ENCODE measurements around the gene RHEBL1.

The RHEBL1 gene

DNA sequence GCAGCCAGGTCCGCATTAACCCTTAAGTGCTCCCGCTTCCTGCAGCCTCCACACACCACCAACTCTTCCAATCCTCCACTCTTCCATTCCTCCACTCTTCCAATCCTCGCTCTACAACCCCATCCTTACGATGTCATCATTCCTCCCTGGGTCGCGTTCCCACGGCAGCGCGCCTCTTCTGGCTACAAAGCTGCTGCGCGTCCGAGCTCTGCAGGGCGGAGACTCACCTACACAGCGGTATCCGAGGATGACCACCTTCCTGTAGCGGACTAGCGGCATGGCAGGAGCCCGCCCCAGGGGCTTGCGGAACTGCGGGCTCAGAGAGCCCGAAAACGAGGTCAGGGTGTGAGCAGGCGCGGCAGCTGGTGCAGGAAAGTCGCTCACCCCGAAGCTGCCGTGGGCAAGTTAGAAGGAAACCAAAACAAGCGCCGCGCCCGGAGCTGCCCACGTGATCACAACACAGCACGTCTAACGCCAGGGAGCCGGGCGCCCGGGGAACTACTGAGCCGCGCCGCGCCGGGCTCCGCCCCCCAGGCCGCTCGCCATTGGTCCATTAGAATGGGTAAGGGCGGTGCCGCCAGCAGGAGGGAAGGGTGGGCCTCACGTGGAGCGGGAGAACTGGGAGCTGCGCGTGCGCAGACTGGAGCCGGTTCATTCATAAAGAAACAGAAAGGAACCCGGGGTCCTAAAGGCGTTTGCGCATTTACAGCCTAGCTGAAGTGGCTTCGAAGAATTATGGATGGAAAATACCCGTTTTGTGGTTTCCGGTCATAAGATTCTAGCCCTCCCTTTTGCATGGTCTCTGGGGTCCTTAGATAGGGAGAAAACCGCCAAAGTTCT, at the start of gene RHEBL1:
Gene RHEBL1, minus strand, starts transcription at position 473 of the 840 bp plus-strand sequence. Its CDS starts 194 bp downstream, at position 279.
- peak; percentile 92 to 98 for DNase-seq

DNA sequence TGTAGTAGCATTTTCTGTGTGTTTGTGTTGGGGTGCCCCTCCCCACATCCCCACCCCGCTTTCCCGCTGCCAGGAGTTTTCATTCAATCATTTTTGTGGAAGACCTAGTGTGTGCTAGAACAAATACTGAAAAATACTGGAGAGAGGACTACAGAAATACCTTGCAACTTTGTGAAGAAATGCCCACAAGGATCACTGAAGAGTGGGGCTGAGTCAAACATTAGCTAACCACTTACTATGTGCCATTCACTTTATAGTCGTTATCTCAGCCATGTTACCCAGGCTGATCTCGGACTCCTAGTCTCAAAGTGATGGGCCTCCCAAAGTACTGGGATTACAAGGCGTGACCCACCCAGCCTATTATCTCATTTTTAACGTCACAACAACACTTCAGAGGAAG, 41.4 kb upstream of the RHEBL1 start:
- DNase-seq, result no peak

GRCh38 chr12:49110464-49111155, 40.8 kb upstream of the RHEBL1 start, which contains the start of gene LMBR1L:
Gene LMBR1L (minus strand): TSS chr12:49110847. CDS start chr12:49110555, 292 bp downstream.
- peak; percentile 97 to 99 for DNase-seq

DNA sequence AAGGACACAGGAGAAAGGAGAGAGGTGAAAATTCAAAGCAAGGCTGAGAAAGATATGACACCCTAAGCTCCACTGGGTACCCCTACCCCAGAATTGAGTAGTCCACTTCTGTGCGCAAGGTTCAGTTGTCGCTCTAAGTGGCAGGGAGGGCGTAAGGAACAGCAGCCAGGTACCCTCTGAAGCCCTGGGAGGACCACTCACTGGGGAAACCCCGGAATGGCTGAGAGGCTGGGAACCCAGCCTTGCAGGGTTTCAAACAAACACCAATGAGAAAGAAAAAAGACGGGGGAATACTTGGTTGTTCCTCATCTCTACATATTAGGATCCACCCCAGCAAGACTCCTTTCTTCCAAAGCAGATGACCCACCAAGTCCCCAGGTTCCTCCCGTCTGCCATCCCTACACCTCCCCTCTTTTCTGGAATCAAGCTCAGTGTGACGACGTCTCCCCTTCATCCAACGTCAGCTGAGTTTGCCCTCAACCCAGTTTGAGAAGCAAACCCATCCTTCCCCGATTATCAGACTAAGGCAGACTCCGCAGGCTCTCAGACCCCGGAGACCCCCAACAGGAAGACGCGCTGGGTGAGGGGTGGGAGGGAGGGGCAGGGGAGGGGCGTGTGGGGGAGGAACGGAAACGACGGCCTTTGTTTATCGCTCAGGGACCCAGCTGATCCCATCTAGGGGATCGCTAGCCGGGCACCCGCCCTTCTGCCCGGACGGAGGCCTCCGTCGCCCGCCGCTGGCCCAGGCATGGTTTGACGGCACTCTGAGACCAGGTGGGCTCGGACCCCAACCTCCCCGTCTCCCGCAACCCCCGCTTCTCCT, 40.1 kb upstream of the RHEBL1 start:
- DNase-seq, result peak in 1 of 2 experiments; percentile 38

DNA sequence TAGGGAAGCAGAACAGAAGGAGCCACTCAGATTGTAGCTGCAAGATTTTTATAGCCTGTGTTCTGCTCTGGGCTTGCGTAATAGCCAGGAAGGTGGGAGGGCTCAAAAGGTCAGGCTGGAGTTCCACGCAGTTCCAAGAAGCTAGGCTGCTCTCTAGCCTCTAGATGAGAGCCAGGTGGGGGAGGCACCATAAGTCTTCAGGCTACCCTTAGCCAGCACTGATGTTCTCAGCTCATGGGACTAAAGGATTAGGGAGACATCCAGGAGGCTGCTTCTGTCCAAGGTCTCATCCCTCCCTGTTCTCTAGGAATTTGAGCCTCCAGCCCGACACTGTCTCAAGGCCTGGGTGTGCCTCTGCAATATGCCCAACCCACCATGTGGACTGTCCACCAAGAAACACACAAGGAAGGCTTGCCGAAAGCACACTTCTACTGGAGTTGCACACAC, 39.2 kb upstream of the RHEBL1 start:
- no peak for DNase-seq

GRCh38 chr12:49105504-49106084, 35.8 kb upstream of the RHEBL1 start:
- no peak for DNase-seq

DNA sequence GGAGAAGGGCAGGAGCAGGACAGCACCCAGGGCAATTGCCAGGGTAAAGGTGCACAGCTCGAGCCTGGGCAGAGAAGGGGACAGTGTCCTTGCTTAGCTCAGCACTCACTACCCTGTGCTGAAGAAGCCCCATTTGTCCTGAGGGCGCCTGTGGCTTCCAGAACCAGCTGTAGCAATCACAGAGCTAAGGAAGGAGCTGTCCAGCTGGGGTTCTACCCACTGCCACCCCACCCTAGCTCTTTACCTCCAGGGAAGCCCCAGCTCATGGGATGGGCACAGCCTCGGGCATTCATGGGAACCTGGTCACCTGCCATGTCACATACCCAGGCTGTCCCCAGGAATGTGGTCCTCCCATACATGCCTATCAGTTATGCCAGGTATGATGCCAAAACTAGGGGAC, 35.0 kb upstream of the RHEBL1 start:
- DNase-seq, result no peak

- DNase-seq, result no peak
These were observed 30.6 kb upstream of the RHEBL1 start for GRCh38 chr12:49100380-49100779.

- no peak for DNase-seq
These were observed 28.9 kb upstream of the RHEBL1 start for GRCh38 chr12:49098703-49099102.

DNA sequence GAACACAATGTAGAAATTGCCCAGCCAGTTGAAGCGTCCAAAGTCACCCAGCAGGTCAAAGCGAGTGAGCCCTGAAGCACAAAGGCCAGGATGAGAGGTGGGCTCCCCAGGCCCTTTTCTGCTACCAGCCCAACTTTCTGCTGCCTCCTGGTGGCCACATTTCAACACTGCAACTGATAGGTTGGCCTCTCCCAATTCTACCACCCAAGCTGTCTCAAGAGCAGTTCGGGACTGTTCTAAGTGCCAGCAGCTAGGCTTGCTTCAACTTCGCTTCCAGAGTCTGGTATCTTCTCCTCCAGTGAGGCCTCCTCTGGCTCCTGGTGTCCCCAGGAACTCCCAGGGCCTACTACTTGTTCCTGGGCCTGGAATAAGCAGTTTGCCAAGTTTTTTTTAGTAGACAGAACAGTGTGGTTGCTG, 28.3 kb upstream of the RHEBL1 start:
- DNase-seq, result peak in 1 of 2 experiments; percentile 60

- no peak for DNase-seq
These were observed 27.6 kb upstream of the RHEBL1 start for GRCh38 chr12:49097381-49097780.

- no peak for DNase-seq
These were observed 25.2 kb upstream of the RHEBL1 start for GRCh38 chr12:49094975-49095365.

GRCh38 chr12:49094160-49094974, 24.6 kb upstream of the RHEBL1 start, which contains the start of gene DHH:
Gene DHH (minus strand): TSS chr12:49094801. CDS start chr12:49094512, 289 bp downstream.
- peak in 1 of 2 experiments; percentile 46 for DNase-seq

DNA sequence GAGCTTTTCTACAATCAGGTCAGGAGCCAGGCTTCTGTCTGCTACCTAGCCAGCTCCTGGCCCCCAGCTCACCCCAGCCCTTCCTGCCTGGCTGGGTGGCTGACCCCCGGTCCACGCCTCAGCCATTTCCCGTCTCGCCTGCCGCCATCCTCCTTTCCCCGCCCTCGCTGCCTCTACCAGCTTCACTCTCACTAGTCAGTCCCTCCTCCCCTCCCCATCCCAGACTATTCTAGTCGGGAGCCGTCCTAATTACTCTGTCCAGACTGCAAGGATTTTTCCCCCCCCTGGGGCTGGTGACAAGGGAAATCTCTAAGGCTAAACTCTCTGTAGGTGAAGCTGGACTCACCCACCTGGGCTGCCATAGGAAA, 24.0 kb upstream of the RHEBL1 start:
- peak in 1 of 2 experiments; percentile 33 for DNase-seq

DNA sequence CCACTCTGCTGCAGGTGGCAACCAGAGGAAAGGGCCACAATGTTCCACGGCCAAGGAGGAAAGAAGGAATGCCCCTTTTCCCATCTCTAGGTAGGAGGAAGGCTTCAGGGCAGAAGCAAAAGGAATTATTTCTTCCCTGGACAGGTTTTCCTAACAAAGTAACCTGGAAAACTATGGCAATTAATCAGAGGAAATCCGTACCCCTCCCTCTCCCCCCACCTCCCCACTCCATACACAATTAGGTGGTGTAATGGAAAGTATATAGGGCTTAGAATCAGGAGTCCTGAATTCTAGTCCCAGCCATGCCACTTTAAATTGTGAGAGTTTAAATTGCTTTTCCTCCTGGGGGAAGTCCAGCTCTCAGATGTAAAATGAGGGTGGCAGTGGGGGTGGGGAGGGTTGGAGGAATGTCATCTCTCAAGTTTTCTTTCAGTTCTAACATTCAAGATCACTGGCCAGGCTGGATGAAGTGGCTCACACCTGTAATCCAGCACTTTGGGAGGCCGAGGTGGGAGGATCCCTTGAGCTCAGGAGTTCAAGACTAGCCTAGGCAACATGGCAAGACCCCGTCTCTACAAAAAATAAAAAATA, 23.1 kb upstream of the RHEBL1 start:
- DNase-seq, result no peak

- peak in 1 of 2 experiments; percentile 75 for DNase-seq
These were observed 22.5 kb upstream of the RHEBL1 start for GRCh38 chr12:49092086-49092815.

DNA sequence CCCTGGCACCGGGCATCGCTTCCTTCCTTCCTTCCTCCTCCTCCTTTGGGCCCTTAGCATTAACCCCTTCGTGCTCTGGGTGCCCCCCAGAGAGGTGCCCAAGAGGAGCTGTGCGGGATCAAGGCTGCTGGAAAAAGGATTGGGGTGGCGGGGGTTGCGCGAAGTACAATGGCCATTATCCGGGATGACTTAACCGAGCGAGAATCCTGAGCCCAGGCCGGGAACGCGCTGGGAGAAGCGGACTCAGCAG, 22.0 kb upstream of the RHEBL1 start:
- no peak for DNase-seq

GRCh38 chr12:49091056-49091835, 21.5 kb upstream of the RHEBL1 start:
- no peak for DNase-seq

- peak; percentile 16 to 67 for DNase-seq
These were observed 20.3 kb upstream of the RHEBL1 start for GRCh38 chr12:49089821-49090773.
